ENCODE results near the gene IGSF3.

The IGSF3 gene

DNA sequence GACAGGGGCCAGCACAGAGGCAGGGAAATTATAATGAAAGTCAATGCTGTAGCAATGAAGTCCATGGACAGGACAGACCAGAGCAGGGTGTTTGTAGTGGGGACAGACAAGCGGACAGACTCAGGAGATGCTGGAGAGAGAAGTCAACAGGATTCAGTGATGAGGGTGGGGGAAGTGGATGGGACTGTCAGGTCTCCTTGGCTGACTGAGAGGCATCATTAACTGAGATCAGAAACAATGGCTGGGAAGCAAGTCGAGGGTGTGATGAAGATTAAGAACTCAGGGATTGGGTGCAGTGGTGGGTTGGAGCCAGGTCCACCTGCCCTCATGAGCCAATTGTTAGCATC is 122.2 kb downstream of the IGSF3 start:
- no peak for DNase-seq

- DNase-seq, result no peak
Observed at GRCh38 chr1:116544588-116545358, 122.8 kb downstream of the IGSF3 start.

DNA sequence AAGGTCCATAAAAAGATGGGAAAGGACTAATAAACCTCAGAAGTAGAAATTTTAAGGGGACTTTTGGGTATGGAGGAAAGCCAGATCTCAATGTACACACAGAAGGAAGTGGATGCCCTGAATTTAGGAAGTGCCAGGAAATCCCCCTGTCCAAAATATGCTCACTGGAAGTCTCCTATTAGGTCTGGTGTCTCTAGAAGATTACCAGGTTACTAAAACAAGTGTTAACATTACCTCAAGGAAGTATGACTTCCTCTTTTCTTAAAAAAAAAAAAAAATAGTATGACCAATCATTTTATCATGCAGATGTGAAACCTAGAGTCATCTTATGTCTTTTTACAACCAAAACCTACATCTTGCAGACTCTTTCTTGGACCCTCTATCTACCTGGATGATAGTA is 127.4 kb downstream of the IGSF3 start:
- DNase-seq, result no peak

DNA sequence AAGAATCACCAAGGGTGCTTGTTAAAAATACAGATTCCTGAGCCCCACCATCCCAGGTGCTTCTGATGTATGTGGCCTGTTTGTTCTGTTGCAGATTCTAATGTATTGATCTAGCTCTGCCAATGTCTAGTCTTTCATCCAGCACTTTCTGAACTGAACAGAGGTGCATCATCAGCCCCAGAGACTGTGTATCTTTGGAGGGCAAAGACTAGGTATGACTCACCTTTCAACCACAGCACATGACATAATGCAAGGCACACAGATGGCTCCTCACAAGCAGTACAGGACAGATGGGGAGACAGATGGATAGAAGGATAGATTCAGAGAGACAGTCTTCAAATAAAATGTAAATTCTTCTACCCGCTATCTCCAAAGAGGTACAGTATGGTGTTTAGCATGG is 129.0 kb downstream of the IGSF3 start:
- no peak for DNase-seq

- DNase-seq, result no peak
Observed at GRCh38 chr1:116537898-116538297, 129.6 kb downstream of the IGSF3 start.

- DNase-seq, result no peak
Observed at GRCh38 chr1:116537040-116537831, 130.3 kb downstream of the IGSF3 start.

DNA sequence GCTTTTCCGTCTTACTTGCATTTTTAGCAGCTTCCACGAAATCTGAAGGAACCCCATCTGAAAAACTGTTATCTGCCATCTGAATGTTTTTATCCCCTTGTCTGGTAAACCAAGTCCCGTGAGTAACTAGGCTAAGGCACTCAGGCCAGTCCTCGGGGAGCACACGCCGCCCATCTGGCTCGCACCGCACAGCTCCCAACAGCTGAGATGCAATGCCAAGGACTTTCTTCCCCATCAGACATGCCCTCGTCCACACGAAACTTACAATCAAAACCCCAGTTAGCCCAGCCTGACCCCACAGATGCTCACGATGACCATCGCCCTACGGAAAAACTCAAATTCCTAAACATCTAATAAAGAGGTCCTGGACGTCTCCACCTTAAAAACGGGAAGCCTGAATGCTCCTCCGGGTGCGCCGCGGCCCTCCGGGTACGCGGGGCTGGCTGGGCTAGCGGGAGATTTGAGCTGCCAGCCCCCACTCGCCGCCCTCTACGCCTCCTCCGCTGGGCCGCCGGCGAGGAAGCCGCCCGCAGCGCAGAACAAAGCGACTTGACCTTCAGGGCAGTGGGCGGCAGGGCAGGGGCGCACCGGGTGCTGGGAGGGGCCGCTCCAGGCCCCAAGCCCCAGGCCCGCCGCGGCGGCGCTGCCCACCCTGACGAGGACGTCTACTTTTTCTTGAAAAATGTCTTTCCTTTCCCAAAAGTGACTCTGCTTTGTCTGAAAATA is 133.4 kb downstream of the IGSF3 start:
- DNase-seq, result no peak

DNA sequence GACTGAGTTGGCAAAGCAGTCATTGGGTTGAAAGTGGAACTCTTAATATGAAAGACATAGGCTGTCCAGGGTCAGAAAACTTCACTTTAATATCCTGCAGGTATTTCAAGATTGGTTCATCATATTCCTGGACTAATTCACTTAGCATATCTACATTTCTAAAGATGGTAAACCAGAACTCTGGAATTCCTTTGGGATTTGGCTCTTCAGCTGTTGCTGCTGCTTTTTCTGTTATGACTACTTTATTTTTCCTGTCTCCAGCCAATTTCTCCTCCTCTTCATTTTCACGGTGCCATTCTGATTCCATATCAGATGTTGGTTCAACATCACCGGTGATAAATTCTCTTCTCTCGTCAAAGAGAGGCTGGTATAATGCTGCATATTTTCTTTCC is 134.1 kb downstream of the IGSF3 start:
- no peak for DNase-seq

DNA sequence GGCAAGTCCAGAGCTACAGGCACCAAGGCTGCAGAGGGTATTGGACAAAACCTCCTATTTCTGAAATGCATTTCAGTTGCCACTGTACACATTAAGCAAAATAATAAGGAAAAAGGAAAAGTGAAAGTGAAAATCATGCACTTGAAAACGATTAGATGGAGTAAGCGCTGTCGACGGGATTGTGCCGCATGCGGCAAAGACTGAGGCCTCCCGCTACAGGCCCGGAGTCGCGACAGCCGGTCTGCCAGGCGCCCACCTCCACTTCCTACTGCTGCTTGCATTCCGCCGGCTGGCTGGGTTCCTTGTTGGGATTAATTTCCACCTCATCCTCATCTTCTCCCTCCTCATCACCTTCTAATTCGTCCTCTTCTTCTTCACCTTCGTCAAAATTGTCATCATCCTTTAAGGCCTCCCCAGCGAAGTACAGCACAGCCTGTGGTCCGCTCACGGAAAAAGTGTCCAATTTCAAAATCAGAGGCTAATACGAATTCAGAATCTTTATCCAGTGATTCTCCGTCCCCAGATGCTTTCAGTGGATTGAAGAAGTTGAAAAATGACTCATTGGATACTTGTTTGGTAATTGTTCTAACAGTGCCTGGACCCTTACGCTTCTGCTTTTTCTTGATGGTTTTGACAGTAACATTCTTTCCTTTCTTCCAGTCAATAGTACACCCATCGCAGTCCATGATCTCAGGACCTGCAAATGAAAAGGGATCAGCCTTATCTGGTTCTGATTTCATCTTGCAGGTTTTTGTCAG is 134.7 kb downstream of the IGSF3 start:
- DNase-seq, result no peak

GRCh38 chr1:116531917-116532316 is 135.6 kb downstream of the IGSF3 start:
- DNase-seq, result no peak

DNA sequence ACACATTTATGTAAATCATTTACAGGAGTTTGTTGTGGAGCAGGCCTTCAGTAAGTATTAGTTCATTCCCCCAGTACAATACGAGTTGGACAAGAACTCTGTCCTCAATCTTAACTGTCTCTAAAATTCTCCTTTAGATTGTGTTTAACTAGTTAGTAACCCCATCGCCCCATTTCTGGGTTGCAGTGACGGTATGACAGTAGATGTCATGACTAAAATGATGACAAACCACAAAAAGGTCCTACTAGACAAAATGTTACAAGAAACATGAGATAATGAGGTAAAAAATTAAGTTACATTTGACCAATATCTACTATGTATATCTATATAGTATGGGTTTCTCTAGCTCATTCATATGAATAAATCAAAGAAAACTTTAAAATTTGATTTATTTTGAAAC is 137.9 kb downstream of the IGSF3 start:
- no peak for DNase-seq

GRCh38 chr1:116529199-116529631 is 138.3 kb downstream of the IGSF3 start:
- no peak for DNase-seq

- no peak for DNase-seq
Observed at GRCh38 chr1:116528329-116529083, 139.0 kb downstream of the IGSF3 start.

DNA sequence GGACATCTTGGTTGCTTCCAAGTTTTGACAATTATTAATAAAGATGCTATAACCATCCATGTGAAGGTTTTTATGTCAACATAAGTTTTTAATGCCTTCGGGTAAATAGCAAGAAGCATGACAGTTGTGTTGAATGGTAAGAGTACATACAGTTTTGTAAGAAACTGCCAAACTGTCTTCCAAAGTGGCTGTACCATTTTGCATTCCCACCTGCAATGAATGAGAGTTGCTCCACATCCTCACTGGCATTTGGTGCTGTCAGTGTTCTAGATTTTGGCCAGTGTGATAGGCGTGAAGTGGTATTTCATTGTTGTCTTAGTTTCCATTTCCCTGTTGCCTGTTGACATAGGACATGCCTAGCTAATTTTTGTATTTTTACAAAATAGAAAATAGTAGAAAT is 142.1 kb downstream of the IGSF3 start:
- DNase-seq, result no peak
